K562 (cell line): Measurements from ENCODE around the gene NRSN2. TPM values are rescaled to one million over a fixed set of nuclear protein-coding genes. Genes with fewer than 3 reads are reported as not detected.

ENCODE experiments used
- CREM ChIP-seq: IDR thresholded peaks from 2 replicates; pipeline ENCODE4 v1.6.1; 2014; ENCODE audit warnings: antibody characterized with exemption, low read depth
- E2F6 ChIP-seq, 2 experiments: IDR thresholded peaks; 2 replicates each; pipeline ENCODE4 v1.6.1; 2011; ENCODE audit warnings: borderline replicate concordance in 1 of 2, control low read depth in 1 of 2, low read depth in 1 of 2, low read length in 1 of 2, mild to moderate bottlenecking in 1 of 2, mixed read lengths in 1 of 2, moderate library complexity in 1 of 2; ENCODE audit not compliant: insufficient read depth in 1 of 2, insufficient read length in 1 of 2, poor library complexity in 1 of 2, severe bottlenecking in 1 of 2; ENCODE audit errors: extremely low read depth in 1 of 2
- FOXP4 ChIP-seq: sonication (generic); formaldehyde crosslinking; IDR thresholded peaks from 2 replicates; pipeline ENCODE4 v1.8.0; 2022; ENCODE audit warnings: mild to moderate bottlenecking, missing genetic modification reagents, borderline replicate concordance
- LEF1 ChIP-seq: fragments of 450-650 bp; IDR thresholded peaks from 2 replicates; pipeline ENCODE4 v1.6.1; 2016; ENCODE audit warnings: mild to moderate bottlenecking
- MAFF ChIP-seq: IDR thresholded peaks from 2 replicates; pipeline ENCODE4 v1.6.1; 2012; ENCODE audit warnings: low read length, improper control_type of control experiment
- MYC ChIP-seq, 2 experiments: fragments of 250-450 bp in 1 of 2; sonication (Bioruptor Pico) in 1 of 2; IDR thresholded peaks; 2 replicates each; pipeline versions ENCODE4 v1.5.1 to v1.6.1; 2012 to 2021; ENCODE audit warnings: low read depth in 2 of 2, borderline replicate concordance in 1 of 2, improper control_type of control experiment in 1 of 2, low read length in 1 of 2, mild to moderate bottlenecking in 1 of 2, moderate library complexity in 1 of 2
- NR2C2 ChIP-seq, 2 experiments: fragments of 200-800 bp in 1 of 2; sonication (Bioruptor generic) in 1 of 2; sonication (generic) in 1 of 2; formaldehyde crosslinking in 1 of 2; IDR thresholded peaks; 2 replicates each; pipeline versions ENCODE4 v1.6.1 to v1.8.0; 2016 to 2022; ENCODE audit warnings: mild to moderate bottlenecking in 1 of 2, missing compliant biosample characterization in 1 of 2, missing genetic modification characterization in 1 of 2, missing genetic modification reagents in 1 of 2
- SMAD2 ChIP-seq: fragments of 150-350 bp; IDR thresholded peaks from 2 replicates; pipeline ENCODE4 v1.6.1; 2014; ENCODE audit warnings: low read depth, mild to moderate bottlenecking, low read length
- SMARCA4 ChIP-seq: fragments of 450-650 bp; IDR thresholded peaks from 2 replicates; pipeline ENCODE4 v1.6.1; 2016
- TBP ChIP-seq: optimal IDR thresholded peaks from 2 replicates; pipeline ENCODE3; 2011; ENCODE audit warnings: low read depth, low read length, improper control_type of control experiment
- TOE1 ChIP-seq, 2 experiments: fragments of 450-650 bp in 1 of 2; sonication (generic) in 1 of 2; formaldehyde crosslinking in 1 of 2; IDR thresholded peaks; 2 replicates each; pipeline versions ENCODE4 v1.7.1 to v1.8.0; 2016 to 2022; ENCODE audit warnings: borderline replicate concordance in 2 of 2, mild to moderate bottlenecking in 2 of 2, antibody characterized with exemption in 1 of 2, inconsistent platforms in 1 of 2, low read depth in 1 of 2, missing genetic modification reagents in 1 of 2, moderate library complexity in 1 of 2
- ZBTB7A ChIP-seq: IDR thresholded peaks from 2 replicates; pipeline ENCODE4 v1.6.1; 2011; ENCODE audit warnings: low read depth, mild to moderate bottlenecking, low read length, moderate library complexity, borderline replicate concordance; ENCODE audit not compliant: control insufficient read depth
- ZFX ChIP-seq: sonication (generic); formaldehyde crosslinking; IDR thresholded peaks from 2 replicates; pipeline ENCODE4 v1.8.0; 2022; ENCODE audit warnings: mild to moderate bottlenecking, missing genetic modification reagents, moderate library complexity
- ZNF212 ChIP-seq: fragments of 450-650 bp; formaldehyde crosslinking; IDR thresholded peaks from 2 replicates; pipeline ENCODE4 v1.4.0; 2020; ENCODE audit warnings: mild to moderate bottlenecking
- ZNF280B ChIP-seq: fragments of 250-450 bp; sonication (Bioruptor Pico); IDR thresholded peaks from 2 replicates; pipeline ENCODE4 v1.5.1; 2021; ENCODE audit warnings: mild to moderate bottlenecking
- polyA plus RNA-seq, 8 experiments: library from polyadenylated mRNA; depleted of rRNA in 4 of 8; stranded (reverse) in 5 of 8; unstranded in 3 of 8; fragments of >200 nt; fragmentation: Nextera tagmentation in 2 of 8; fragmentation: Illumina TruSeq in 1 of 8; extraction: Ambion mirVana in 2 of 8; extraction: Trizol in 1 of 8; gene quantifications; 2 replicates each; pipeline versions ENCODE4 v1.2.1 to v1.2.3, GENCODE V29; 2011 to 2014; ENCODE audit warnings: inconsistent platforms in 1 of 8, missing spikeins in 1 of 8
- total RNA-seq, 7 experiments: library from RNA; depleted of rRNA in 6 of 7; stranded (reverse); fragments of >200 nt in 6 of 7; fragmentation: Illumina TruSeq in 2 of 7; extraction: Trizol in 2 of 7; gene quantifications; 2 replicates each; pipeline versions ENCODE4 v1.2.1 to v1.2.3, GENCODE V29; 2011 to 2021; ENCODE audit warnings: low replicate concordance in 1 of 7
- TF ChIP-seq, protein P1 (sequence below): sonication (generic); formaldehyde crosslinking; IDR thresholded peaks from 2 replicates; pipeline ENCODE4 v1.5.0; 2020; ENCODE audit warnings: missing genetic modification reagents
- TF ChIP-seq, protein P2 (sequence below): fragments of 450-650 bp; formaldehyde crosslinking; IDR thresholded peaks from 2 replicates; pipeline ENCODE4 v1.4.0; 2020; ENCODE audit warnings: mild to moderate bottlenecking, moderate library complexity

The NRSN2 gene
- total and polyA plus RNA-seq, 9 of the 15 experiments (the other 6 are each of a cell fraction or from before 2014, with no cell fraction given): 7.5 to 29.7 (median 11.1) TPM

DNA sequence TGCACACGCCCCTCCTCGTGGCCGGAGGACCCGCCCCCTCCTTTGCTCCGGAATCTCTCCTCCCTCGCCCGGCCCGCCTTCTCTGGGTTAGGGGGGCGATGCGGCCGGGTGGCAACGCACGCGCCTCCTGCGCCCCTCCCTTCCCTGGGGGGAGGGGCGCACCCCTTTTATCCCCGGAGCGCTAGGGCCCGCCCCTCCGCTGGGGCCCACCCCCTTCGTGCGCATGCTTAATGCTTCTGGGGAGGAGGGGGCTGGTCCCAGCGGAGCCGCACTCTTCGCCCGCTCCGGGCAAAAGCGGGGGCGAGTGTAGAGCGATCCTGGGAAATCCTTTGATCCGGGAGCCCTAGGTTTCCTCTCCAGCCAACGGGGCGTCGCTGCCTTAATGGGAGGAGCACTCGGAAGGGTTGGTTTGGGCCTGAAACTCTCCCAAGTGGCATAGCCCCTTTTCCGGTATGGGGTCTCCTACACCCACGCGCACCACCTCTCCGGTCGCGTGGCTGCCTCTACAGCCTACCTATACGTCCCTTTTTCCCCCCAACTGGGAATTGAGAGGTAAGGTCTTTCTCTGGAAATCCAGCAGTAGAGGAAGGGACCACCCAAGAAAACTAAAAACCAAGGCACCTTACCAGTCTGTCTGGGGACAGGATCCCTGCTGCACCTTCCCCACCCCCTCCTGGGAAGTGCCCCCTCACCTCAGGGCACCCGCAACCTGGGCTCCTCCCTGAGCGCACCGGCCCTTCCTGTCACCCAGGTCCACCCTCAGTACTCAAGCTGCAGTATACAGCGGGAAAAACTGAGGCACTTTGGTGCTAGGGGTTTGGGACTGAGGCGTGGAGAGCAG is 19.5 kb upstream of the NRSN2 start (continued):
- TF ChIP-seq, protein P1, sequence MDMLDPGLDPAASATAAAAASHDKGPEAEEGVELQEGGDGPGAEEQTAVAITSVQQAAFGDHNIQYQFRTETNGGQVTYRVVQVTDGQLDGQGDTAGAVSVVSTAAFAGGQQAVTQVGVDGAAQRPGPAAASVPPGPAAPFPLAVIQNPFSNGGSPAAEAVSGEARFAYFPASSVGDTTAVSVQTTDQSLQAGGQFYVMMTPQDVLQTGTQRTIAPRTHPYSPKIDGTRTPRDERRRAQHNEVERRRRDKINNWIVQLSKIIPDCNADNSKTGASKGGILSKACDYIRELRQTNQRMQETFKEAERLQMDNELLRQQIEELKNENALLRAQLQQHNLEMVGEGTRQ (CRISPR knock-in tag): no peak
- TF ChIP-seq NR2C2 (CRISPR knock-in tag; IDR thresholded peaks at IDR 0.05): no peak
- TF ChIP-seq NR2C2 (tag; IDR thresholded peaks at IDR 0.05): peak; percentile 37; the same call in 1 of the 2 replicates
- TF ChIP-seq E2F6 (IDR thresholded peaks at IDR 0.05; ENCODE audit: borderline replicate concordance in 1 of 2, extremely low read depth in 1 of 2, insufficient read depth in 1 of 2, insufficient read length in 1 of 2, low read depth in 1 of 2, low read length in 1 of 2, poor library complexity in 1 of 2, severe bottlenecking in 1 of 2): peak in 1 of 2 experiments; percentile 71
- no peak for TF ChIP-seq ZNF212 (CRISPR knock-in tag)
- TF ChIP-seq MYC (IDR thresholded peaks at IDR 0.05; ENCODE audit: low read depth, low read length): peak; percentile 85
- no peak; the same call in 1 of the 2 replicates for TF ChIP-seq MYC (CRISPR knock-in tag; IDR thresholded peaks at IDR 0.05; ENCODE audit: borderline replicate concordance, low read depth)
- TF ChIP-seq LEF1: no peak
- TF ChIP-seq FOXP4: no peak
- TF ChIP-seq ZNF280B (CRISPR knock-in tag): no peak
- TF ChIP-seq CREM: peak; percentile 35; the same call in 1 of the 2 replicates
- TF ChIP-seq SMARCA4: no peak
- 0 out of 2 replicates have a peak, but pooled peaks have one; percentile 16 for TF ChIP-seq TOE1 (IDR thresholded peaks at IDR 0.05; ENCODE audit: borderline replicate concordance)
- TF ChIP-seq TOE1 (CRISPR knock-in tag; IDR thresholded peaks at IDR 0.05; ENCODE audit: borderline replicate concordance, low read depth): no peak
- peak; percentile 78 for TF ChIP-seq ZBTB7A
- TF ChIP-seq TBP: peak; percentile 87
- TF ChIP-seq MAFF: no peak
- no peak for TF ChIP-seq SMAD2
- TF ChIP-seq ZFX (CRISPR knock-in tag): peak; percentile 11; the same call in 1 of the 2 replicates
- TF ChIP-seq, protein P2, sequence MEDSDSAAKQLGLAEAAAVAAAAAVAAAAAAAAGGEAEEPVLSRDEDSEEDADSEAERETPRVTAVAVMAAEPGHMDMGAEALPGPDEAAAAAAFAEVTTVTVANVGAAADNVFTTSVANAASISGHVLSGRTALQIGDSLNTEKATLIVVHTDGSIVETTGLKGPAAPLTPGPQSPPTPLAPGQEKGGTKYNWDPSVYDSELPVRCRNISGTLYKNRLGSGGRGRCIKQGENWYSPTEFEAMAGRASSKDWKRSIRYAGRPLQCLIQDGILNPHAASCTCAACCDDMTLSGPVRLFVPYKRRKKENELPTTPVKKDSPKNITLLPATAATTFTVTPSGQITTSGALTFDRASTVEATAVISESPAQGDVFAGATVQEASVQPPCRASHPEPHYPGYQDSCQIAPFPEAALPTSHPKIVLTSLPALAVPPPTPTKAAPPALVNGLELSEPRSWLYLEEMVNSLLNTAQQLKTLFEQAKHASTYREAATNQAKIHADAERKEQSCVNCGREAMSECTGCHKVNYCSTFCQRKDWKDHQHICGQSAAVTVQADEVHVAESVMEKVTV (CRISPR knock-in tag): no peak
